HCT116 (cell line): ENCODE measurements around the gene TAF4.

Experiments used
- CEBPB ChIP-seq: IDR thresholded peaks from 2 replicates; pipeline ENCODE4 v1.6.1; 2012; ENCODE audit warnings: low read depth
- EGR1 ChIP-seq: IDR thresholded peaks from 2 replicates; pipeline ENCODE4 v1.6.1; 2012; ENCODE audit warnings: low read depth
- EZH2 ChIP-seq: fragments of 200-600 bp; sonication (generic); IDR thresholded peaks from 2 replicates; pipeline ENCODE4 v1.6.1; 2017; ENCODE audit warnings: antibody characterized with exemption, mixed run types
- EZH2phosphoT487 ChIP-seq: fragments of 200-600 bp; IDR thresholded peaks from 2 replicates; pipeline ENCODE4 v1.6.1; 2018; ENCODE audit warnings: antibody characterized with exemption, borderline replicate concordance
- JUND ChIP-seq: IDR thresholded peaks from 2 replicates; pipeline ENCODE4 v1.6.1; 2012
- POLR2AphosphoS5 ChIP-seq: IDR thresholded peaks from 2 replicates; pipeline ENCODE4 v1.6.1; 2011; ENCODE audit warnings: mild to moderate bottlenecking, low read depth, low read length, moderate library complexity
- RAD21 ChIP-seq: IDR thresholded peaks from 2 replicates; pipeline ENCODE4 v1.6.1; 2012; ENCODE audit warnings: low read depth, mild to moderate bottlenecking
- SP1 ChIP-seq: IDR thresholded peaks from 2 replicates; pipeline ENCODE4 v1.6.1; 2012; ENCODE audit warnings: low read depth
- SRF ChIP-seq: IDR thresholded peaks from 2 replicates; pipeline ENCODE4 v1.6.1; 2012; ENCODE audit warnings: low read depth
- YY1 ChIP-seq: IDR thresholded peaks from 2 replicates; pipeline ENCODE4 v1.6.1; 2011; ENCODE audit warnings: low read length, low read depth, moderate library complexity, mild to moderate bottlenecking; ENCODE audit not compliant: insufficient replicate concordance; ENCODE audit errors: extremely low read depth
- ZNF274 ChIP-seq: fragments of 200-500 bp; sonication (Bioruptor generic); IDR thresholded peaks from 2 replicates; pipeline ENCODE4 v1.6.1; 2014; ENCODE audit warnings: mild to moderate bottlenecking, low read depth, low read length, inconsistent platforms
- TF ChIP-seq, protein P1 (sequence below), 3 experiments: fragments of 200-600 bp in 1 of 3; sonication (generic) in 1 of 3; IDR thresholded peaks in 2 of 3; conservative IDR thresholded peaks in 1 of 3; 2 replicates each; pipeline ENCODE4 v1.5.1; 2012 to 2017; ENCODE audit warnings: low read depth in 2 of 3, low read length in 2 of 3, antibody characterized with exemption in 1 of 3, borderline replicate concordance in 1 of 3, control low read depth in 1 of 3, mild to moderate bottlenecking in 1 of 3, mixed read lengths in 1 of 3, mixed run types in 1 of 3, moderate library complexity in 1 of 3; ENCODE audit not compliant: insufficient read depth in 1 of 3
- TF ChIP-seq, protein P2 (sequence below): IDR thresholded peaks from 2 replicates; pipeline ENCODE4 v1.6.1; 2012; ENCODE audit warnings: low read depth
- TF ChIP-seq, protein P3 (sequence below): IDR thresholded peaks from 2 replicates; pipeline ENCODE4 v1.6.1; 2012

GRCh38 chr20:62062661-62063314 lies 2.9 kb downstream of the TAF4 start:
- no peak for TF ChIP-seq POLR2AphosphoS5
- no peak for TF ChIP-seq SRF
- TF ChIP-seq, protein P1, sequence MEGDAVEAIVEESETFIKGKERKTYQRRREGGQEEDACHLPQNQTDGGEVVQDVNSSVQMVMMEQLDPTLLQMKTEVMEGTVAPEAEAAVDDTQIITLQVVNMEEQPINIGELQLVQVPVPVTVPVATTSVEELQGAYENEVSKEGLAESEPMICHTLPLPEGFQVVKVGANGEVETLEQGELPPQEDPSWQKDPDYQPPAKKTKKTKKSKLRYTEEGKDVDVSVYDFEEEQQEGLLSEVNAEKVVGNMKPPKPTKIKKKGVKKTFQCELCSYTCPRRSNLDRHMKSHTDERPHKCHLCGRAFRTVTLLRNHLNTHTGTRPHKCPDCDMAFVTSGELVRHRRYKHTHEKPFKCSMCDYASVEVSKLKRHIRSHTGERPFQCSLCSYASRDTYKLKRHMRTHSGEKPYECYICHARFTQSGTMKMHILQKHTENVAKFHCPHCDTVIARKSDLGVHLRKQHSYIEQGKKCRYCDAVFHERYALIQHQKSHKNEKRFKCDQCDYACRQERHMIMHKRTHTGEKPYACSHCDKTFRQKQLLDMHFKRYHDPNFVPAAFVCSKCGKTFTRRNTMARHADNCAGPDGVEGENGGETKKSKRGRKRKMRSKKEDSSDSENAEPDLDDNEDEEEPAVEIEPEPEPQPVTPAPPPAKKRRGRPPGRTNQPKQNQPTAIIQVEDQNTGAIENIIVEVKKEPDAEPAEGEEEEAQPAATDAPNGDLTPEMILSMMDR (IDR thresholded peaks at IDR 0.05 in 2 of 3, conservative IDR thresholded peaks at IDR 0.05 in 1 of 3; ENCODE audit: borderline replicate concordance in 1 of 3, insufficient read depth in 1 of 3, low read depth in 2 of 3, low read length in 2 of 3): no peak
- TF ChIP-seq, protein P2, sequence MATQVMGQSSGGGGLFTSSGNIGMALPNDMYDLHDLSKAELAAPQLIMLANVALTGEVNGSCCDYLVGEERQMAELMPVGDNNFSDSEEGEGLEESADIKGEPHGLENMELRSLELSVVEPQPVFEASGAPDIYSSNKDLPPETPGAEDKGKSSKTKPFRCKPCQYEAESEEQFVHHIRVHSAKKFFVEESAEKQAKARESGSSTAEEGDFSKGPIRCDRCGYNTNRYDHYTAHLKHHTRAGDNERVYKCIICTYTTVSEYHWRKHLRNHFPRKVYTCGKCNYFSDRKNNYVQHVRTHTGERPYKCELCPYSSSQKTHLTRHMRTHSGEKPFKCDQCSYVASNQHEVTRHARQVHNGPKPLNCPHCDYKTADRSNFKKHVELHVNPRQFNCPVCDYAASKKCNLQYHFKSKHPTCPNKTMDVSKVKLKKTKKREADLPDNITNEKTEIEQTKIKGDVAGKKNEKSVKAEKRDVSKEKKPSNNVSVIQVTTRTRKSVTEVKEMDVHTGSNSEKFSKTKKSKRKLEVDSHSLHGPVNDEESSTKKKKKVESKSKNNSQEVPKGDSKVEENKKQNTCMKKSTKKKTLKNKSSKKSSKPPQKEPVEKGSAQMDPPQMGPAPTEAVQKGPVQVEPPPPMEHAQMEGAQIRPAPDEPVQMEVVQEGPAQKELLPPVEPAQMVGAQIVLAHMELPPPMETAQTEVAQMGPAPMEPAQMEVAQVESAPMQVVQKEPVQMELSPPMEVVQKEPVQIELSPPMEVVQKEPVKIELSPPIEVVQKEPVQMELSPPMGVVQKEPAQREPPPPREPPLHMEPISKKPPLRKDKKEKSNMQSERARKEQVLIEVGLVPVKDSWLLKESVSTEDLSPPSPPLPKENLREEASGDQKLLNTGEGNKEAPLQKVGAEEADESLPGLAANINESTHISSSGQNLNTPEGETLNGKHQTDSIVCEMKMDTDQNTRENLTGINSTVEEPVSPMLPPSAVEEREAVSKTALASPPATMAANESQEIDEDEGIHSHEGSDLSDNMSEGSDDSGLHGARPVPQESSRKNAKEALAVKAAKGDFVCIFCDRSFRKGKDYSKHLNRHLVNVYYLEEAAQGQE: no peak
- no peak for TF ChIP-seq ZNF274
- TF ChIP-seq EGR1: no peak
- no peak for TF ChIP-seq EZH2phosphoT487
- TF ChIP-seq EZH2: no peak
- no peak for TF ChIP-seq SP1
- no peak for TF ChIP-seq RAD21
- no peak for TF ChIP-seq JUND
- TF ChIP-seq YY1: no peak
- TF ChIP-seq, protein P3, sequence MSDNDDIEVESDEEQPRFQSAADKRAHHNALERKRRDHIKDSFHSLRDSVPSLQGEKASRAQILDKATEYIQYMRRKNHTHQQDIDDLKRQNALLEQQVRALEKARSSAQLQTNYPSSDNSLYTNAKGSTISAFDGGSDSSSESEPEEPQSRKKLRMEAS: no peak
- TF ChIP-seq CEBPB: no peak
